Central memory CD4-positive, alpha-beta T cell (primary cell): Measurements from ENCODE around the gene CD63.
A peak's percentile ranks its signal among the peaks of the same experiment; 100 is the strongest.
"Not testable (repeated sequence)": the region's sequence is repeated elsewhere in the genome, so short reads cannot be mapped to it uniquely, and the experiment has no call there.

ENCODE experiments used
- DNase-seq: peaks from one replicate; pipeline ENCODE4 v3.0.0; 2022
- total RNA-seq, 3 experiments: gene quantifications; one replicate each; lab custom pipeline; 2026; lab: John Stamatoyannopoulos, UW

The CD63 gene, protein sequence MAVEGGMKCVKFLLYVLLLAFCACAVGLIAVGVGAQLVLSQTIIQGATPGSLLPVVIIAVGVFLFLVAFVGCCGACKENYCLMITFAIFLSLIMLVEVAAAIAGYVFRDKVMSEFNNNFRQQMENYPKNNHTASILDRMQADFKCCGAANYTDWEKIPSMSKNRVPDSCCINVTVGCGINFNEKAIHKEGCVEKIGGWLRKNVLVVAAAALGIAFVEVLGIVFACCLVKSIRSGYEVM
- total RNA-seq, result 12.3 to 72.8 (median 30.5) reads per million in 3 experiments

DNA sequence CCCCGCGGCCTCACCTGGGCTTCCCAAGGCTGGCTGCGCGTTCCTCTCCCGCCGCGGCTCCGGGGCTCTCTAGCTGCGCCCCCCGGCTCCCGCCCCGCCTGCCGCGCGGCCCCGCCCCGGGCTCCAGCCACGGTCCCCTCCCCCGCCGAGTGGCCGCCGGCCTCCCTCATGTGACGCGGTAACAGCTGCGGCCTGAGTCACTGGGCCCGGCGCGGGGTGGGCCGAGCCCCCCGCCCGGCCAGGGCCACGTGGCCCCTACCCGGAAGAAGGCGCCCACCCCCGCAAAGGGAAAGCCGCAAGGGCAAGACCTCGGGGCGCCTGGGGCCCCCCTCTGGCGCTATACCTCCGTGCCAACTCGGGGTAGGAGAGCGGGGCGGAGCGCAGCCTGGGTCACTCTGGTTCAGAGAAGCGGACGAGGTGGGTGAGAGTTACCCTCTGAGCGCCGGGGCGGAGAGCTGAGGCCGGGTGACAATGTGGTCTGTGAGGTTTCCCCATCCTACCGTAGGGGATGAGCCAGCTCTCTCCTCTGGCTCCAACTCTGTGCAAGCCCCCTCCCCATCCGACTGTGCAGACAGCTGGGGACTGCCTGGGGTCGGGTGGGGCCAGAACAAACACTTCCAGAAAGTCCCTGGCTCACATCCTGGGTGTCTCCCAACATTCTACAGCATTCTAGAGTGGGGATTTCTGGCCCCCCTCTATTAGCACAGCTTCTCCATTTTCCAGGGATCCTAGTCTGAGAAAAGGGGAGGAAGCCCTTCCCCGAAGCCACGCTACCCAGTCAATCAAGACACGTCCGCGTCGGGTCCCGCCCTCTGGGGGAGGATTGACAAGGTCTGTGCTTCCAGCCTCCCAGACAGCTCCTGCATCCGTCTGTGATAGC is at the start of gene CD63:
TSS of gene CD63 (minus strand) at position 71 of the 880 bp plus-strand sequence. CDS start 668 bp downstream, outside the sequence.
- DNase-seq, result peak; percentile 36

- DNase-seq, result no peak
These were observed 49.0 kb upstream of the CD63 start for GRCh38 chr12:55777856-55778255.

- DNase-seq, result no peak
These were observed 42.9 kb upstream of the CD63 start for GRCh38 chr12:55771736-55772135.

DNA sequence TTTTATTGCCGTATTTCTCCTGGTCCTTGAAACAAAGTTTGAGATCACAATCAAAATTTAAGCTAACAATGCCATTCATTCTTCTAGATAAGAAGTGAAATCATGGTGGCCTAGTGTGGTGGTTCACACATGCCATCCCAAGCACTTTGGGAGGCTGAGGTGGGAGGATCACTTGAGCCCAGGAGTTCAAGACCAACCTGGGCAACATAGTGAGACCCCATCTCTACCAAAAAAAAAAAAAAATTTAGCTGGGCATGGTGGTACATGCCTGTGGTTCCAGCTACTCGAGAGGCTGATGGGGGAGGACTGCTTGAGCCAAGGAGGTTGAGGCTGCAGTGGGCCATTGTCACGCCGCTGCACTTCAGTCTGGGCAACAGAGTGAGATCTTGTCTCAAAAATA is 38.3 kb upstream of the CD63 start:
- DNase-seq, result no peak

- DNase-seq, result no peak
These were observed 37.0 kb upstream of the CD63 start for GRCh38 chr12:55765736-55766290.

- DNase-seq, result no peak
These were observed 33.8 kb upstream of the CD63 start for GRCh38 chr12:55762646-55763045.

DNA sequence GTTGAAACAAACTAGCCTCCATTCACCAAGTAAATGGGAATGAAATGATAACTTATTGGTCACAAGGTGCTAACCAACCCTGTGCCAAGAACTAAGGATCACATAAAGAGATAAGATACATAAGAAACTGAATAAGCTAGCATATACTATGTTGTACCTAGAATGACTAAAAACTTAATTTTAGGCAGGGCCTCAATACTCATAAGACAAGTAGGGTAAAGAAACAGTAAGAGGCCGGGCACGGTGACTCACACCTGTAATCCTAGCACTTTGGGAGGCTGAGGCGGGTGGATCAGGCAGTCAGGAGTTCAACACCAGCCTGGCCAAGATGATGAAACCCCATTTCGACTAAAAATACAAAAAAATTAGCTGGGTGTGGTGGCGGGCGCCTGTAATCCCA is 31.9 kb upstream of the CD63 start:
- no peak for DNase-seq

GRCh38 chr12:55758575-55758974 is 29.8 kb upstream of the CD63 start:
- DNase-seq, result not testable (repeated sequence)

- DNase-seq, result no peak
These were observed 28.9 kb upstream of the CD63 start for GRCh38 chr12:55757701-55758100.

DNA sequence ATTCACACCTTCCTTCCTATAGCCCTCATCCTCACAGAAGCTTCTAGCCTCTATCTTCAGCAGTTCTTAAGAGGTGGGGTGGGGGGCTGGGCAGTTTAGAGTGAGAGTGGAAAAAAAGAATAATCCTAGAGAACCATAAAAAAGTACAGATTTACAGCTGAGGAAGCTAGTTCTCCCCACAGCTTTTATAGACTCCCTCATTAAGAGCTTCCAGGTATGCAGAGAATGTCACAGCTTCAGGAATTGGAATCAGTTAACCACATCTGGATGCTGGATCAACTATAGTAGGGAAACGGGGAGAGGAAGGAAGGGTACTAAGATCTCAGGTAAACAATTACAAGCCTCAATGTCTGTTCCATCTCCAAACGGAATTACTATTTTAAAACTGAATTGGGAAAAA is 26.4 kb upstream of the CD63 start:
- DNase-seq, result no peak

DNA sequence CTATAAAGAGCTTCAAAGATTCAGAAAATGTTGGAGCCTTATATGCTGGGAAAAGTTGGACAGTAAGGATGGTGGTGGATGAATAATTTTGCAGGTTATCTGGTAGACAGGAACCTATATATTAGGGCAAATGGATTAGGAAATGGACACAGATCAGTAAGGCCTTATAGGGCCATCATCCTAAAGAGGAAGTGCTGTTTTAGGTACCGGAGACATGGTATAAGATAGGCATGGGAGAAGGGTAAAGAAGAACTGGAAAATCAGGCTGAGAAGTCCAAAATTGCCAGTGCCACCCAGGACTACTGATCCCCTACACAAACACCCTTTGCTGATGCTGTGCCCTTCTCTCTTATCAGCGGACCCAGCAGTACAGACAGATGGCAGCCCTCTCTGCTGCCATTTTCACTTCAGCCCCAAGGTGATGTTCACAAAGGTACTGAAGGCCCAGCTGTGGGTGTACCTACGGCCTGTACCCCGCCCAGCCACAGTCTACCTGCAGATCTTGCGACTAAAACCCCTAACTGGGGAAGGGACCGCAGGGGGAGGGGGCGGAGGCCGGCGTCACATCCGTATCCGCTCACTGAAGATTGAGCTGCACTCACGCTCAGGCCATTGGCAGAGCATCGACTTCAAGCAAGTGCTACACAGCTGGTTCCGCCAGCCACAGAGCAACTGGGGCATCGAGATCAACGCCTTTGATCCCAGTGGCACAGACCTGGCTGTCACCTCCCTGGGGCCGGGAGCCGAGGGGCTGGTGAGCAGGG is 19.6 kb upstream of the CD63 start:
- no peak for DNase-seq

GRCh38 chr12:55746913-55747231 is 18.1 kb upstream of the CD63 start:
- no peak for DNase-seq

- DNase-seq, result no peak
These were observed 17.5 kb upstream of the CD63 start for GRCh38 chr12:55746174-55746912.

DNA sequence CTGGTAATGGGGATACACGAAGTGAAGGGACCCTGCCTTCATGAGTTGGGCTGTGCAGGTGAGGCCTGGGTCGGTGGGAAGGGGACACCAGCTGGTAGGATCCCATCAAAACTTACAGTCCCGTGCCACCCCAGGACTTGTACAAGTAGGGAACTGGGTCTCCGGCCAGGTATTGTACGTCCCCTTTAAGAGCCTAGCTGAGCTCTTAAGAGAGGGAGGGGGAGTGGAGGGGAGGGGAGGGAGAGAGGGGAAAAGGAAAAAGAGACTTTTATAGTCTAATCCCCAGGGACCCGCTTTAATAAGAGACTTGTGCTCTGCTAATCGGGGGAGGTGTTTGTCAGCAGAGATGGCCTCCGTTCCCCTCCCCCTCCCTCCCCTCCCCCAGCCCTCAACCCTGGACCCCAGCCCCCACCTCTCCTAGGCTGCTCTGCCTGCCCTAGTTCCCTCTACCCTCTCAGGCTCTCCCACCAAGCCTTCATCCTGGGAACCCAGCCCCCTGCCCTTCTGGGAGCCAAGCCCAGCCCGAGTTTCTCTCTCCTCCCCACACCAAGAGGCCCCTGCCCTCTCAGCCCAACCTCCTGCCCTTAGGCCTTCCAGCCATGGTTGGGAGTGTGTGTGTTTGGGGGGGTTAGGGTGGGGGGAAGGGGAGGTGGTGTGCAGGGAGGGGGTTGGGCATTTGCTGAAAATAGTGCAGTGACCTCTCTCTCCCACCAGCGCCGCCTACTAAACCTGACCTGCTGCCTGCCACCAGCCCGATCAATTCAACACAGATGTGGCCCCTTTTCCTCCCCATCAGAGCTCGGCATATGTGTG is 16.8 kb upstream of the CD63 start:
- no peak for DNase-seq

DNA sequence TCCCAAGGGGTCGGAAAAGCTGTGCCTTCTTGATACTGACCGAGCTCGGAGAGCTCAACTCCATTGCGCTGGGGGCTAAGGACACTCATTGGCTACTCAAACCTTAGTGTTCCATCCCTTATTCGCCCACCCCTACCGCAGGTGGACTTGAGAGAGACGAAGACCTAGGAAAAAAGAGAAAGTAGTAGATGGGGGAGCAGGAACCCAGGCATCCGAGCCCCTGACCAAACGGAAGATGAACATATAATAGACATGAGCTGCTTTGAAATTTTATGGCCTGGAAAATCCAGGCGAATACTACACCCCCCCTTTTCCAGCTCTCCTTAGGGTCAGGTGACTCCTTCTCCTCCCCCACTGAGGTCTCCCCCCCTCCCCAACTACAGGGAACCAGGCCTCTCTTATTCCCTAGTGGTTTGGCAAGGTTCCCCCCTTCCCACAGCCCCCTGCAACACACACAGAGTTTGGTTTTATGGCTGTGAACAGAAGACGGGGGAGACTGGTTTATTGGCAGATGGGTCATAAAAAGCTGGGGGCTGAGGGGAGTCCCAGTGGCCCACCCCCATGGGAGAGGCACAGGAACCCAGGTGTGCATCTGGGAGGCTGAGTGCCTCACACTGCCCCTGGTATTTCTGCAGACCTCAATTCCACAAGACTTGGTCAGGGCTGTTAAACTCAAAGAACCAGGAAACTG is 15.7 kb upstream of the CD63 start:
- no peak for DNase-seq

GRCh38 chr12:55743406-55744339 is 14.9 kb upstream of the CD63 start:
- DNase-seq, result peak; percentile 48

- peak; percentile 68 for DNase-seq
These were observed 14.1 kb upstream of the CD63 start, which contains the start of gene GDF11 for GRCh38 chr12:55742719-55743405. Gene GDF11, plus strand, starts transcription at chr12:55743122. Its CDS starts 195 bp downstream, at chr12:55743317.

DNA sequence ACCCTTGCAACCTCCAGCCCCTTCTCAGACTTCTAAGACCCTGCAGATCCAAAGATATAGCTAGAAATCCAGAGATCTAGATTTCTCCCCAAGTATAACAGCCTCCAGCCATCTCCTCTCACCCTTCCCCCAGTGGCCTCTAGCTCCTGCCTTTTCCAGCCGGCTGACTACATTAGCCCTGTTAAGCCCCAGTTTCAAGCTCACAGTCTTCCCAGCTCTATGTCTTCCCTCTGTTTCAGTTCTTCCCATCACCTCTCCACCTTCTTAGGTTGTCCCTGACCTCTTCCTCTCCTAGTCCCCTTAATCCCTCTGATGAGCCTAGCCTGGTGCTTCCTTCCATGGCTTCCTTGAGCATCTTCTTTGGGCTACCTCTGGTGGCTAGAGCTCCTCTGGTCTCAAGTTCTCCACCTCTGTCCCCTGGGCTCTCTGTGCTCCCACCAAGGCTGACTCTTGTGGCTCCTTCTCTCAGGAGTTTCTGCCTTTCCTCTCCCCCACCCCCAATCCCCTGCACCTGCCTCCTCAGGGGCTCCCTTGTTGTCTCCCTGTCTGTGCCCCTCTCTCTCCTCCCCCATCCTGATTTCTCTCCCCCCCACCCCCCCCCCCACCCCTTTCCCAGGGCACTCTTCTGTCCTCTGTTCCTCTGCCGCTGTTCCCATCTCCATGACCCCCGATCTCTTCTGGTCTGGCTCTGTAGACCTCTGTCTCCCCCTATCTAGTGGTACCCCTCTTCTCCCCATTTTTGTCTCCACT is 13.3 kb upstream of the CD63 start:
- DNase-seq, result no peak
